Eye (tissue), 1 donor: ENCODE results near the gene LRRC10.
"Not testable (repeated sequence)": the region's sequence is repeated elsewhere in the genome, so short reads cannot be mapped to it uniquely, and the experiment has no call there.

ENCODE experiments used
- DNase-seq: peaks from one replicate; pipeline ENCODE4 v3.0.0-alpha.2; 2015

LRRC10 gene

GRCh38 chr12:69616025-69616424 lies 5.3 kb upstream of the LRRC10 start:
- DNase-seq: no peak

- no peak for DNase-seq
These were observed 2.6 kb upstream of the LRRC10 start for GRCh38 chr12:69613351-69613750.

- DNase-seq: no peak
These were observed 581 bp downstream of the LRRC10 start for GRCh38 chr12:69610126-69610525.

- no peak for DNase-seq
These were observed 2.6 kb downstream of the LRRC10 start for GRCh38 chr12:69608114-69608513.

GRCh38 chr12:69604275-69604674 lies 6.4 kb downstream of the LRRC10 start:
- DNase-seq: not testable (repeated sequence)

GRCh38 chr12:69603556-69603955 lies 7.2 kb downstream of the LRRC10 start:
- DNase-seq: not testable (repeated sequence)

- DNase-seq: no peak
These were observed 7.8 kb downstream of the LRRC10 start for GRCh38 chr12:69602954-69603353.

GRCh38 chr12:69601962-69602685 lies 8.6 kb downstream of the LRRC10 start:
- no peak for DNase-seq

GRCh38 chr12:69600804-69601203 lies 9.9 kb downstream of the LRRC10 start:
- no peak for DNase-seq

GRCh38 chr12:69598174-69598753 lies 12.4 kb downstream of the LRRC10 start:
- DNase-seq: no peak

GRCh38 chr12:69595689-69596088 lies 15.0 kb downstream of the LRRC10 start:
- DNase-seq: no peak

- DNase-seq: no peak
These were observed 21.6 kb downstream of the LRRC10 start for GRCh38 chr12:69589082-69589481.

GRCh38 chr12:69588527-69588926 lies 22.2 kb downstream of the LRRC10 start:
- DNase-seq: no peak

- peak; percentile 99 for DNase-seq
These were observed 25.3 kb downstream of the LRRC10 start, which contains the start of gene CCT2 for GRCh38 chr12:69585189-69586062. CCT2 (plus strand) TSS chr12:69585459; CDS start chr12:69585522, 63 bp downstream.

GRCh38 chr12:69583203-69583602 lies 27.5 kb downstream of the LRRC10 start:
- DNase-seq: no peak

- no peak for DNase-seq
These were observed 30.6 kb downstream of the LRRC10 start for GRCh38 chr12:69580074-69580473.

- no peak for DNase-seq
These were observed 31.7 kb downstream of the LRRC10 start for GRCh38 chr12:69579029-69579428.

- no peak for DNase-seq
These were observed 32.4 kb downstream of the LRRC10 start for GRCh38 chr12:69578283-69578682.

- no peak for DNase-seq
These were observed 35.4 kb downstream of the LRRC10 start for GRCh38 chr12:69575346-69575745.

- peak; percentile 84 for DNase-seq
These were observed 39.9 kb downstream of the LRRC10 start for GRCh38 chr12:69570545-69571399.

- no peak for DNase-seq
These were observed 40.6 kb downstream of the LRRC10 start for GRCh38 chr12:69570000-69570516.

GRCh38 chr12:69569236-69569635 lies 41.5 kb downstream of the LRRC10 start:
- DNase-seq: no peak
